HepG2 (cell line): ENCODE measurements around the gene CCER1. TPM values are rescaled to one million over a fixed set of nuclear protein-coding genes. Genes with fewer than 3 reads are reported as not detected.

Source experiments
- ATAC-seq: fragments of 200-7000 bp; cut with Tn5 transposase; 3 replicates; pipeline ENCODE4 v1.9.1; 2020; ENCODE audit warnings: mild to moderate bottlenecking, moderate library complexity
- BruUV-seq: library from RNA; stranded (reverse); fragments of 400-500 nt; replicated peaks from 2 replicates; lab custom pipeline; 2021; lab: Mats Ljungman, UMichigan
- CTCF ChIA-PET: fragments of 300-600 bp; formaldehyde crosslinking; extraction: SDS; loops from one replicate; lab custom pipeline; 2021; ENCODE audit warnings: low total read pairs, inconsistent platforms, low intra/inter-chr PET ratio; lab: Yijun Ruan, JAX
- POLR2A ChIA-PET: fragments of 350-600 bp; sonication (Branson Sonifier 250); formaldehyde crosslinking; loops from one replicate; lab custom pipeline; 2020; ENCODE audit warnings: antibody characterized with exemption, inconsistent platforms; lab: Yijun Ruan, JAX
- DNase-seq: peaks from one replicate; pipeline ENCODE4 v3.0.0-alpha.2; 2015; ENCODE audit warnings: low spot score
- FAIRE-seq: peaks from 3 replicates; lab custom pipeline; 2011; peaks lifted over from hg19 to GRCh38; lab: Jason Lieb, UNC
- H2AFZ ChIP-seq: one replicate; pipeline ENCODE4 v1.6.1; 2011; ENCODE audit warnings: low read length, inconsistent platforms
- H3K27ac ChIP-seq: fragments of 300-600 bp; 3 replicates; pipeline ENCODE4 v1.8.0; 2011; ENCODE audit warnings: mixed run types, mild to moderate bottlenecking, mixed read lengths, low read length, inconsistent platforms; ENCODE audit not compliant: insufficient read depth; ENCODE audit errors: extremely low read length
- H3K27me3 ChIP-seq, 2 experiments: fragments of 200-600 bp in 1 of 2; 2 replicates in 1 of 2; 3 replicates in 1 of 2; pipeline versions ENCODE4 v1.6.0 to v1.8.0; 2011; ENCODE audit warnings: low read length in 2 of 2, mild to moderate bottlenecking in 2 of 2, moderate library complexity in 2 of 2, inconsistent platforms in 1 of 2; ENCODE audit not compliant: insufficient read depth in 2 of 2, control insufficient read depth in 1 of 2
- H3K36me3 ChIP-seq, 2 experiments: fragments of 200-600 bp in 1 of 2; replicated peaks in 1 of 2; 2 replicates in 1 of 2; 3 replicates in 1 of 2; pipeline versions ENCODE4 v1.5.1 to v1.8.0; 2011; ENCODE audit warnings: low read length in 2 of 2, inconsistent platforms in 1 of 2; ENCODE audit not compliant: insufficient read depth in 2 of 2, control insufficient read depth in 1 of 2
- H3K4me1 ChIP-seq: 2 replicates; pipeline ENCODE4 v1.5.1; 2012; ENCODE audit warnings: low read length, inconsistent platforms; ENCODE audit not compliant: insufficient read depth
- H3K4me2 ChIP-seq: 2 replicates; pipeline ENCODE4 v1.6.0; 2011; ENCODE audit warnings: low read depth, low read length, inconsistent platforms
- H3K4me3 ChIP-seq, 3 experiments: fragments of 200-600 bp in 1 of 3; sonication (generic), shearing (Covaris generic) in 1 of 3; replicated peaks in 1 of 3; 2 replicates each; pipeline ENCODE4 v1.5.1; 2011 to 2016; ENCODE audit warnings: low read length in 3 of 3, inconsistent platforms in 2 of 3, low read depth in 2 of 3, mild to moderate bottlenecking in 2 of 3, control low read depth in 1 of 3, mixed read lengths in 1 of 3; ENCODE audit not compliant: insufficient read depth in 1 of 3
- H3K79me2 ChIP-seq: one replicate; pipeline ENCODE4 v1.6.1; 2011; ENCODE audit warnings: low read length, inconsistent platforms; ENCODE audit not compliant: insufficient read depth
- H3K9ac ChIP-seq: 2 replicates; pipeline ENCODE4 v1.6.0; 2011; ENCODE audit warnings: mild to moderate bottlenecking, low read depth, low read length, inconsistent platforms; ENCODE audit not compliant: insufficient read depth
- H3K9me3 ChIP-seq: 2 replicates; pipeline ENCODE4 v1.5.1; 2012; ENCODE audit warnings: mild to moderate bottlenecking, low read length
- H4K20me1 ChIP-seq: 2 replicates; pipeline ENCODE4 v1.6.0; 2011; ENCODE audit warnings: inconsistent platforms, mild to moderate bottlenecking, low read length, moderate library complexity; ENCODE audit not compliant: insufficient read depth
- AHR ChIP-seq: IDR thresholded peaks from 2 replicates; pipeline ENCODE4 v1.6.1; 2018; ENCODE audit warnings: missing genetic modification reagents, missing compliant biosample characterization
- DRAP1 ChIP-seq: IDR thresholded peaks from 2 replicates; pipeline ENCODE4 v1.6.1; 2016; ENCODE audit warnings: missing genetic modification reagents, missing compliant biosample characterization
- FOXA1 ChIP-seq, 2 experiments: fragments of 450-650 bp in 1 of 2; sonication (generic) in 1 of 2; formaldehyde crosslinking in 1 of 2; IDR thresholded peaks; 2 replicates each; pipeline versions ENCODE4 v1.4.0 to v1.6.1; 2016 to 2020; ENCODE audit warnings: missing genetic modification reagents in 1 of 2
- IRX3 ChIP-seq: sonication (generic); formaldehyde crosslinking; IDR thresholded peaks from 2 replicates; pipeline ENCODE4 v1.8.1; 2023; ENCODE audit warnings: mild to moderate bottlenecking, low read depth, missing genetic modification reagents, borderline replicate concordance
- KLF12 ChIP-seq: sonication (generic); formaldehyde crosslinking; IDR thresholded peaks from 2 replicates; pipeline ENCODE4 v1.4.0; 2020; ENCODE audit warnings: missing genetic modification reagents, borderline replicate concordance
- PTBP1 ChIP-seq: fragments of 200-400 bp; formaldehyde crosslinking; IDR thresholded peaks from 2 replicates; pipeline ENCODE4 v1.6.1; 2018; ENCODE audit warnings: low read length, low read depth; ENCODE audit not compliant: poor library complexity, severe bottlenecking
- SMC3 ChIP-seq: IDR thresholded peaks from 2 replicates; pipeline ENCODE4 v1.6.1; 2011; ENCODE audit warnings: low read length, improper control_type of control experiment
- STAG1 ChIP-seq: sonication (generic); formaldehyde crosslinking; IDR thresholded peaks from 2 replicates; pipeline ENCODE4 v1.4.0; 2020; ENCODE audit warnings: missing genetic modification reagents
- TBX2 ChIP-seq: sonication (generic); formaldehyde crosslinking; IDR thresholded peaks from 2 replicates; pipeline ENCODE4 v1.5.0; 2020; ENCODE audit warnings: missing genetic modification reagents, mild to moderate bottlenecking, borderline replicate concordance
- ZNF230 ChIP-seq: sonication (generic); formaldehyde crosslinking; IDR thresholded peaks from 2 replicates; pipeline ENCODE4 v1.4.0; 2020; ENCODE audit warnings: mild to moderate bottlenecking, missing genetic modification reagents
- ZNF512B ChIP-seq: sonication (generic); formaldehyde crosslinking; IDR thresholded peaks from 2 replicates; pipeline ENCODE4 v1.5.1; 2020; ENCODE audit warnings: missing genetic modification reagents, mild to moderate bottlenecking, borderline replicate concordance
- ZNF678 ChIP-seq: sonication (generic); formaldehyde crosslinking; IDR thresholded peaks from 2 replicates; pipeline ENCODE4 v1.4.0; 2020; ENCODE audit warnings: mild to moderate bottlenecking, missing genetic modification reagents
- ZNF737 ChIP-seq: sonication (generic); formaldehyde crosslinking; IDR thresholded peaks from 2 replicates; pipeline ENCODE4 v1.5.0; 2020; ENCODE audit warnings: missing genetic modification reagents, mild to moderate bottlenecking, borderline replicate concordance
- WGBS: methylation state at CpG from one replicate; pipeline ENCODE4 v1.1.6; 2017; ENCODE audit warnings: low lambda C conversion rate; 5-methylcytosine and 5-hydroxymethylcytosine counted together
- in situ Hi-C: cut with HindIII; loops from 2 replicates; pipeline ENCODE4 v1.10.0; 2017; ENCODE audit warnings: low pct_unique_long_range_greater_than_20kb; ENCODE audit not compliant: extremely low pct_ligation_motif_present
- intact Hi-C: fragments of 100-400 bp; cut with micrococcal nuclease; formaldehyde crosslinking; loops from one replicate; pipeline ENCODE4 v1.10.0; 2022; ENCODE audit not compliant: unreplicated experiment
- polyA plus RNA-seq, 8 experiments: library from polyadenylated mRNA; depleted of rRNA in 3 of 8; stranded (reverse) in 7 of 8; unstranded in 1 of 8; fragments of >200 nt; fragmentation: Illumina TruSeq in 4 of 8; extraction: Trizol in 4 of 8; gene quantifications; 2 replicates each; pipeline versions ENCODE4 v1.2.1 to v1.2.3, GENCODE V29; 2011 to 2016; ENCODE audit warnings: low read depth in 4 of 8, missing spikeins in 1 of 8, mixed read lengths in 1 of 8; ENCODE audit not compliant: insufficient read depth in 1 of 8
- total RNA-seq, 5 experiments: library from RNA; depleted of rRNA; stranded (reverse); fragments of >200 nt; fragmentation: Illumina TruSeq; extraction: Trizol; gene quantifications; 2 replicates each; pipeline ENCODE4 v1.2.3, GENCODE V29; 2016; ENCODE audit warnings: low read depth in 1 of 5
- TF ChIP-seq, protein P1 (sequence below): sonication (generic); formaldehyde crosslinking; IDR thresholded peaks from 2 replicates; pipeline ENCODE4 v1.4.0; 2020; ENCODE audit warnings: missing genetic modification reagents, borderline replicate concordance
- TF ChIP-seq, protein P2 (sequence below): sonication (generic); formaldehyde crosslinking; IDR thresholded peaks from 2 replicates; pipeline ENCODE4 v1.5.0; 2020; ENCODE audit warnings: mild to moderate bottlenecking, missing genetic modification reagents, moderate library complexity

Gene CCER1
- total and polyA plus RNA-seq, 2 of the 13 experiments (the other 11 are each of a cell fraction or from before 2014, with no cell fraction given): not detected

- intact Hi-C loops: no loop called here
- ChIA-PET CTCF (interaction anchor here (1.9 kb wide), 1 partner anchor 15 kb away, joined by 11 read pairs; no protein-coding TSS in a partner anchor), POLR2A (no interaction called here)
- H3K79me2 ChIP-seq: no peaks in the 10 kb centered on the region
- H4K20me1 ChIP-seq: no peaks in the 10 kb centered on the region
- no peak overlapping the region for H2AFZ ChIP-seq
- BruUV-seq: no TSS peak
- 0% methylated on average over 4 of the region's 4 CpGs for WGBS
- no peaks in the 10 kb centered on the region for H3K4me1 ChIP-seq
- ATAC-seq (peak; percentile 74), DNase-seq (peak; percentile 26), FAIRE-seq (peak; percentile 52)
- no peaks in the 10 kb centered on the region for H3K27me3 ChIP-seq
- no peaks in the 10 kb centered on the region for H3K36me3 ChIP-seq
- no peak overlapping the region for H3K4me2 ChIP-seq
- in situ Hi-C loops: loop anchor here (25.0 kb wide), 1 partner anchor 378 kb away; no protein-coding TSS in a partner anchor
- H3K9ac ChIP-seq: no peak overlapping the region
- no peak overlapping the region for H3K27ac ChIP-seq
- H3K4me3 ChIP-seq: no peak overlapping the region
- no peak for TF ChIP-seq FOXA1 (IDR thresholded peaks at IDR 0.05)
- TF ChIP-seq FOXA1 (CRISPR knock-in tag; IDR thresholded peaks at IDR 0.05): no peak
- TF ChIP-seq STAG1 (CRISPR knock-in tag): peak; percentile 56
- TF ChIP-seq DRAP1 (CRISPR knock-in tag): no peak
- no peak for TF ChIP-seq ZNF737
- no peak for TF ChIP-seq ZNF512B (CRISPR knock-in tag)
- no peak for TF ChIP-seq ZNF230
- no peak for TF ChIP-seq PTBP1
- TF ChIP-seq, protein P1, sequence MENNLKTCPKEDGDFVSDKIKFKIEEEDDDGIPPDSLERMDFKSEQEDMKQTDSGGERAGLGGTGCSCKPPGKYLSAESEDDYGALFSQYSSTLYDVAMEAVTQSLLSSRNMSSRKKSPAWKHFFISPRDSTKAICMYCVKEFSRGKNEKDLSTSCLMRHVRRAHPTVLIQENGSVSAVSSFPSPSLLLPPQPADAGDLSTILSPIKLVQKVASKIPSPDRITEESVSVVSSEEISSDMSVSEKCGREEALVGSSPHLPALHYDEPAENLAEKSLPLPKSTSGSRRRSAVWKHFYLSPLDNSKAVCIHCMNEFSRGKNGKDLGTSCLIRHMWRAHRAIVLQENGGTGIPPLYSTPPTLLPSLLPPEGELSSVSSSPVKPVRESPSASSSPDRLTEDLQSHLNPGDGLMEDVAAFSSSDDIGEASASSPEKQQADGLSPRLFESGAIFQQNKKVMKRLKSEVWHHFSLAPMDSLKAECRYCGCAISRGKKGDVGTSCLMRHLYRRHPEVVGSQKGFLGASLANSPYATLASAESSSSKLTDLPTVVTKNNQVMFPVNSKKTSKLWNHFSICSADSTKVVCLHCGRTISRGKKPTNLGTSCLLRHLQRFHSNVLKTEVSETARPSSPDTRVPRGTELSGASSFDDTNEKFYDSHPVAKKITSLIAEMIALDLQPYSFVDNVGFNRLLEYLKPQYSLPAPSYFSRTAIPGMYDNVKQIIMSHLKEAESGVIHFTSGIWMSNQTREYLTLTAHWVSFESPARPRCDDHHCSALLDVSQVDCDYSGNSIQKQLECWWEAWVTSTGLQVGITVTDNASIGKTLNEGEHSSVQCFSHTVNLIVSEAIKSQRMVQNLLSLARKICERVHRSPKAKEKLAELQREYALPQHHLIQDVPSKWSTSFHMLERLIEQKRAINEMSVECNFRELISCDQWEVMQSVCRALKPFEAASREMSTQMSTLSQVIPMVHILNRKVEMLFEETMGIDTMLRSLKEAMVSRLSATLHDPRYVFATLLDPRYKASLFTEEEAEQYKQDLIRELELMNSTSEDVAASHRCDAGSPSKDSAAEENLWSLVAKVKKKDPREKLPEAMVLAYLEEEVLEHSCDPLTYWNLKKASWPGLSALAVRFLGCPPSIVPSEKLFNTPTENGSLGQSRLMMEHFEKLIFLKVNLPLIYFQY (CRISPR knock-in tag): no peak
- no peak for TF ChIP-seq ZNF678 (CRISPR knock-in tag)
- TF ChIP-seq, protein P2, sequence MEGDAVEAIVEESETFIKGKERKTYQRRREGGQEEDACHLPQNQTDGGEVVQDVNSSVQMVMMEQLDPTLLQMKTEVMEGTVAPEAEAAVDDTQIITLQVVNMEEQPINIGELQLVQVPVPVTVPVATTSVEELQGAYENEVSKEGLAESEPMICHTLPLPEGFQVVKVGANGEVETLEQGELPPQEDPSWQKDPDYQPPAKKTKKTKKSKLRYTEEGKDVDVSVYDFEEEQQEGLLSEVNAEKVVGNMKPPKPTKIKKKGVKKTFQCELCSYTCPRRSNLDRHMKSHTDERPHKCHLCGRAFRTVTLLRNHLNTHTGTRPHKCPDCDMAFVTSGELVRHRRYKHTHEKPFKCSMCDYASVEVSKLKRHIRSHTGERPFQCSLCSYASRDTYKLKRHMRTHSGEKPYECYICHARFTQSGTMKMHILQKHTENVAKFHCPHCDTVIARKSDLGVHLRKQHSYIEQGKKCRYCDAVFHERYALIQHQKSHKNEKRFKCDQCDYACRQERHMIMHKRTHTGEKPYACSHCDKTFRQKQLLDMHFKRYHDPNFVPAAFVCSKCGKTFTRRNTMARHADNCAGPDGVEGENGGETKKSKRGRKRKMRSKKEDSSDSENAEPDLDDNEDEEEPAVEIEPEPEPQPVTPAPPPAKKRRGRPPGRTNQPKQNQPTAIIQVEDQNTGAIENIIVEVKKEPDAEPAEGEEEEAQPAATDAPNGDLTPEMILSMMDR (CRISPR knock-in tag): peak; percentile 69
- TF ChIP-seq TBX2 (CRISPR knock-in tag): no peak
- TF ChIP-seq KLF12: no peak
- TF ChIP-seq SMC3: peak; percentile 23; the same call in 1 of the 2 replicates
- no peak for TF ChIP-seq IRX3
- no peak for TF ChIP-seq AHR (CRISPR knock-in tag)
- H3K9me3 ChIP-seq: no peaks in the 10 kb centered on the region
Observed at GRCh38 chr12:90959538-90960139, 4.7 kb upstream of the CCER1 start.
